Bronchial epithelial cell (primary cell): ENCODE measurements around the gene CYP4V2. TPM values are rescaled to one million over a fixed set of nuclear protein-coding genes. Genes with fewer than 3 reads are reported as not detected.
A peak's percentile ranks its signal among the peaks of the same experiment; 100 is the strongest.
"Not testable (repeated sequence)": the region's sequence is repeated elsewhere in the genome, so short reads cannot be mapped to it uniquely, and the experiment has no call there.

Experiments used
- DNase-seq: peaks from one replicate; pipeline ENCODE4 v3.0.0-alpha.2; 2010; ENCODE audit warnings: low read depth
- FAIRE-seq: peaks from 2 replicates; lab custom pipeline; 2011; peaks lifted over from hg19 to GRCh38; lab: Jason Lieb, UNC
- H3K27me3 ChIP-seq: 2 replicates; pipeline ENCODE4 v1.5.1; 2011; ENCODE audit warnings: low read length; ENCODE audit not compliant: control insufficient read depth, insufficient read depth
- H3K36me3 ChIP-seq: 2 replicates; pipeline ENCODE4 v1.5.1; 2011; ENCODE audit warnings: low read length; ENCODE audit not compliant: control insufficient read depth, insufficient read depth
- H3K4me3 ChIP-seq: 2 replicates; pipeline ENCODE4 v1.5.1; 2011; ENCODE audit warnings: mild to moderate bottlenecking, low read depth, low read length, control low read depth
- CTCF ChIP-seq: IDR thresholded peaks from 2 replicates; pipeline ENCODE4 v1.5.1; 2011; ENCODE audit warnings: mild to moderate bottlenecking, moderate library complexity, low read length, control low read depth, inconsistent platforms; ENCODE audit not compliant: insufficient read depth, severe bottlenecking
- total RNA-seq: library from RNA; depleted of rRNA; stranded (reverse); fragments of >200 nt; gene quantifications from 2 replicates; pipeline ENCODE4 v1.2.1, GENCODE V29; 2014

The CYP4V2 gene
- total RNA-seq, 1 donor from 2014 or later, result 7.4 TPM

GRCh38 chr4:186244835-186245234 is 53.5 kb downstream of the CYP4V2 start:
- no peak overlapping the region for H3K4me3 ChIP-seq
- H3K36me3 ChIP-seq, result no peaks in the 10 kb centered on the region
- no peak for FAIRE-seq
- DNase-seq, result no peak
- H3K27me3 ChIP-seq, result no peaks in the 10 kb centered on the region
- no peak for TF ChIP-seq CTCF

GRCh38 chr4:186247062-186247752 is 55.8 kb downstream of the CYP4V2 start:
- not testable (repeated sequence) for FAIRE-seq, H3K4me3 ChIP-seq, H3K27me3 ChIP-seq, DNase-seq, H3K36me3 ChIP-seq

GRCh38 chr4:186248643-186249042 is 57.3 kb downstream of the CYP4V2 start:
- FAIRE-seq (no peak), DNase-seq (no peak)
- Histone ChIP-seq H3K27me3 (no peaks in the 10 kb centered on the region), H3K4me3 (no peak overlapping the region), H3K36me3 (no peaks in the 10 kb centered on the region)
- no peak for TF ChIP-seq CTCF

GRCh38 chr4:186249785-186250754 is 58.7 kb downstream of the CYP4V2 start:
- Histone ChIP-seq H3K4me3 (no peak overlapping the region), H3K36me3 (no peaks in the 10 kb centered on the region), H3K27me3 (no peaks in the 10 kb centered on the region)
- FAIRE-seq (no peak), DNase-seq (peak; percentile 58)
- no peak for TF ChIP-seq CTCF

GRCh38 chr4:186250760-186251159 is 59.4 kb downstream of the CYP4V2 start:
- no peak overlapping the region for H3K4me3 ChIP-seq
- no peaks in the 10 kb centered on the region for H3K27me3 ChIP-seq
- no peak for TF ChIP-seq CTCF
- no peaks in the 10 kb centered on the region for H3K36me3 ChIP-seq
- FAIRE-seq (no peak), DNase-seq (no peak)

GRCh38 chr4:186255122-186255521 is 63.8 kb downstream of the CYP4V2 start:
- Histone ChIP-seq H3K36me3 (no peaks in the 10 kb centered on the region), H3K27me3 (no peaks in the 10 kb centered on the region), H3K4me3 (no peak overlapping the region)
- no peak for TF ChIP-seq CTCF
- FAIRE-seq (no peak), DNase-seq (no peak)
